ENCODE measurements around the gene SLC38A6.

GRCh38 chr14:60945984-60946383 is 35.1 kb upstream of the SLC38A6 start:
- TF ChIP-seq, protein P1, sequence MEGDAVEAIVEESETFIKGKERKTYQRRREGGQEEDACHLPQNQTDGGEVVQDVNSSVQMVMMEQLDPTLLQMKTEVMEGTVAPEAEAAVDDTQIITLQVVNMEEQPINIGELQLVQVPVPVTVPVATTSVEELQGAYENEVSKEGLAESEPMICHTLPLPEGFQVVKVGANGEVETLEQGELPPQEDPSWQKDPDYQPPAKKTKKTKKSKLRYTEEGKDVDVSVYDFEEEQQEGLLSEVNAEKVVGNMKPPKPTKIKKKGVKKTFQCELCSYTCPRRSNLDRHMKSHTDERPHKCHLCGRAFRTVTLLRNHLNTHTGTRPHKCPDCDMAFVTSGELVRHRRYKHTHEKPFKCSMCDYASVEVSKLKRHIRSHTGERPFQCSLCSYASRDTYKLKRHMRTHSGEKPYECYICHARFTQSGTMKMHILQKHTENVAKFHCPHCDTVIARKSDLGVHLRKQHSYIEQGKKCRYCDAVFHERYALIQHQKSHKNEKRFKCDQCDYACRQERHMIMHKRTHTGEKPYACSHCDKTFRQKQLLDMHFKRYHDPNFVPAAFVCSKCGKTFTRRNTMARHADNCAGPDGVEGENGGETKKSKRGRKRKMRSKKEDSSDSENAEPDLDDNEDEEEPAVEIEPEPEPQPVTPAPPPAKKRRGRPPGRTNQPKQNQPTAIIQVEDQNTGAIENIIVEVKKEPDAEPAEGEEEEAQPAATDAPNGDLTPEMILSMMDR (IDR thresholded peaks at IDR 0.05): no peak
- no peak for TF ChIP-seq POLR2A (IDR thresholded peaks at IDR 0.05)

All from testis (tissue), 2 donors.